HG02970 (cell line): Measurements from ENCODE around the gene ELFN2.

Experiments used
- ATAC-seq: cut with Tn5 transposase; IDR thresholded peaks from one replicate; pipeline ENCODE4 v1.9.1; 2021; ENCODE audit warnings: mild to moderate bottlenecking, moderate library complexity, moderate number of reproducible peaks; ENCODE audit not compliant: unreplicated experiment, low FRiP score

ELFN2 gene

GRCh38 chr22:37428649-37429586 lies 1.6 kb upstream of the ELFN2 start:
- ATAC-seq, result no peak

DNA sequence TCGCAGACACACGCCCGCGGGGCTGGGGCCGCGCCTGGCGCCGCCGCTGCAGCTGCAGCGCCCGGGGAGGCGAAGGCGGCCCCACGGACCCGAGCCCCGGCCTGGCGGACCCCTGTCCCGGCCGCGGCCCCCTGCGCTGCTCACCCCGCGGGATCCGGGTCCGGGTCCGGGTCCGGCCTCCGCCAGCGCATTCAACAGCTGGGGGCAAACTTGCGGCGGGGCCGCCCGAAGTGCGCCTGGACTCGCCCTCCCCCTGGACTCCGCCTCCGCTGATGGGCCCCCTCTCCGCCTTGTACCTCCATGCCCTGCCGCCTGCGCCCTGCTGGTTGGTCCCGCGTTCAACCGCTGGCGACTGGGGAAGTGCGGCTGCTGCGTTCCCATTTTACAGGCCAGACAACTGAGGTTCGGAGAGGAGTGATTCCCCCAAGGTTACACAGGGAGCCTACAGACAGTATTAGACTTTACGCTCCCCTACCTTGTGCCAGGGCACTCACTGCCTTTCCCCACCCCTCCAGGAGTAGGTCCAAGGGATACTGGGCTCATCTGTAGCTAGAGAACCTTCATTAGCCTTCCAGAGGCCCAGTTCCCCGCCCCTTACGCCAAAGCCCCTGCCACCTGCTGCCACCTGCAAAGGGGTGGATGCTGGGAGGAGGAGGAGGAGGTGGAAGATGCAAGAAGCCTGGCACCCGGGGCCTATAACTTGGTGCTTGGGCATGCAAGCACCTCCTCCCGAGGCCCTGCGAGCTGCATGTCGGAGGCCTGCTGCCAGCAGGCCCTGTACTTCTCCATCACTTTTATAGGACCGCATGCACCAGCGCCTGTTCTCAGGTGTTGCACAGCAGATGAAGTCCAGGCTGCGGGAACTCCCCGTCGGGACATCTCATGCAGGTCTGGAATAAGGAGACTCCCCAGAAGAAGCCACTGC lies 694 bp upstream of the ELFN2 start:
- no peak for ATAC-seq

DNA sequence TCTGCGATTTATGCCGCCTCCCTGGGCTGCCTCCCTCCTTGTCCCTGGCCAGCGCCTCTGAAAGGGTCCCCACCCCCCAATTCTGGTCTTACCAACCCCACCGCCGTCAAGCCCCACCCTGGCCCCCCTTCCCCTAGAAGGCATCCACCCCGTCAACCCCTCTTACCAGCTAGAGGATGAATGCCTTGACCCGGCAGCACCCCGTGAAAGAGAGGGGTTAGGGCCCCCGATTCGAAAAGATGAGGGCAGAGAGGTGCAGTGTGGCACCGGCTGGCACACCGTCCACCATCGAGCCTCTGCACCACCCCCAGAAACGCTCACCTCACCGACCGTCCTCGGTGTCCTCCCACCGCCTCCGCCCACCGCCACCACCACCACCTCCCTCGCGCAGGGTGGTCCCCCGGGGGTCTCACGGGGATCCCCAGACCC lies 559 bp downstream of the ELFN2 start:
- no peak for ATAC-seq

DNA sequence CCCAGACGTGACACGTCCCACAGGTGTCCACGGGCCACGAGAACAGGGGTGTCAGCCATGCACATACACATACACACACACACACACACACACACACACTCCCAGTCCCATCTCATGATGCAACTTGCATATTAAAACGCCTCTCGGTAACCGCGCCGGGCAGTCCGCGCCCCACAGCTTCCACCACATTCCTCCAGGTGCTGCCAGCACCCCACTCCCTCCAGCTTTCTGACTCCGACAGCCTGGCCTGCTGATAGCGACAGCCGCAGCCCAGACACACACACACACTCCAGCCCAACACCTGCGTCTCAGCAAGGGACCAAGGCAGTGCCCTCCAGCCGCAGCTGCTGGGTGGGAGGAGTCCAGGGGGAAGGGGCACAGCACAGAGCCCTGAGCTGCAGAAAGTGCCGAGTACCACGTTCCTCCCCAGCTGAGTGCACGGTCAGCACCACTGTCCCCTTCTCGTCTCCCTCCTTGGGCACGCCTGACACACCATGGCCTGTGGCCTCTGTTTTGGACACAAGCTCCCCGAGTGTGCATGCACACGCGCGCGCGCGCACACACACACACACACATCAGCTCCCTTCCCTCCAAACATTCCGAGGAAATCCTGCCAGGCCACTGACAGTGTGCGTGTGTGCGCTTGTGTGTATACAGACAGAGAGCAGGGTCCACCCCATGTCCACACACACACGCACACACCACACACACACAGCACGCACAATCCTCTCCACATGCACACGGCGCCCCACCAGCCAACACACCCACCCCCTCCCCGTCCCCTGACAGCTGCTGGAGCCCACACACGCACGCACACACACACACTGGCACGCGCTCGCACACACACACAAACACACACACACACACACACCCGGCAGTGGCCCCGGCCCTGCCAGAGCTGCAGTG lies 1.2 kb downstream of the ELFN2 start:
- ATAC-seq, result no peak

- no peak for ATAC-seq
Measured at GRCh38 chr22:37425369-37425768, 1.9 kb downstream of the ELFN2 start.

- no peak for ATAC-seq
Measured at GRCh38 chr22:37423283-37423682, 4.0 kb downstream of the ELFN2 start.

DNA sequence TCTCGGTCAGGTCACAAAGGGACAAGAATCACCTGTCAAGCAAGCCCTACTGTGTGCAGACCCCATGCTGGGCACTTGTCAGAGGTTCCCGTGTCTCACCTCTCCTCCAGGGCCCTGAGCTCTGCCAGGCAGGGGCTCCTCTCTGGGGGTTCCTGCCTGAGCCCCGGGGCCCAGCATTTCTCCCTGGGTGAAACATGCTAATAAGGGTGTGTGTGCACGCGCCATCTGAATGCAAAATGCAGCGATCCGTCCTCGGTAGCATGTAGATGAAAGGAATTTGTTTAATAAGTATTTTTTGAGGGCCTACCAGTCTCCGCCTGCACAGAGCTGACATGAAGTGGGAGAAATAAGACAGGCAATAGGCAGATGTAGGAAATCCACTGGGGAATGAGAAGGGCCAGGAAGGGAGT lies 5.8 kb downstream of the ELFN2 start:
- ATAC-seq, result no peak

DNA sequence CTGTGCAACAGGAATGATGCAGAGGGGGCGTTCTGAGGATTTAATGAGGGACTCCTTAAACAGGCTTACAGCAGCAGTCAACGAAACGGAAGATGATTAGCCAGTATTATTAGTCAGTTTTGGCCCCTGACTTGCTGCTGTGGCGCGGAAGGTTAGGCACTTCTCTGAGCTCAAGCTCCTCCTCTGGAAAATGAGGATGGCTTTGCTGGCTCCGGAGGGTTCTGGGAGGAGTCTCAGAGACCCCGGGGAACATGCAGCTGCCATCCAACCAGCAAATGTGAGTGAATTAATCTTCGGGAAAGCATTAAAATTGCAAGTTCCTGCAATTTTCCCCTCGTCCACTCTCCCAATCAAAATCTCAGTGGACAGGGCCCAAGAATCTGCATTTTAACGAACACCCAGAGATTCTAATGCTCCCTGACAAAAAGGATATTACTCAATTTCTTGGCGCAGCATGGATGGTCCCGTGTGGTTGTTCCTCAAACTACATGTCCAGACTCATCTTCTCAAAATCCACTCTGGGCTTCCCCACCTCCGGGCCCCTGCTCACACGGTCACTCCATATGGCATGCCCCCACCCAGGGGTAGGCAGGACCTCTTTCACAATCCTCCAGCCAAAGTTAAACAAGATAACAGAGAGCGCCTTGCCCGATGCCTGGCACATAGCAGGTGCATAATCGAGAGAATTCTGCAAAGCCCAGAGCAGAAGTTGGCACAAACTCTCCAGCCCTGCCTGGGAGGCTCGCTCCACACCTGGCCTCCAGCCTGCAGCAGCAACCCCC lies 6.4 kb downstream of the ELFN2 start:
- ATAC-seq, result no peak

DNA sequence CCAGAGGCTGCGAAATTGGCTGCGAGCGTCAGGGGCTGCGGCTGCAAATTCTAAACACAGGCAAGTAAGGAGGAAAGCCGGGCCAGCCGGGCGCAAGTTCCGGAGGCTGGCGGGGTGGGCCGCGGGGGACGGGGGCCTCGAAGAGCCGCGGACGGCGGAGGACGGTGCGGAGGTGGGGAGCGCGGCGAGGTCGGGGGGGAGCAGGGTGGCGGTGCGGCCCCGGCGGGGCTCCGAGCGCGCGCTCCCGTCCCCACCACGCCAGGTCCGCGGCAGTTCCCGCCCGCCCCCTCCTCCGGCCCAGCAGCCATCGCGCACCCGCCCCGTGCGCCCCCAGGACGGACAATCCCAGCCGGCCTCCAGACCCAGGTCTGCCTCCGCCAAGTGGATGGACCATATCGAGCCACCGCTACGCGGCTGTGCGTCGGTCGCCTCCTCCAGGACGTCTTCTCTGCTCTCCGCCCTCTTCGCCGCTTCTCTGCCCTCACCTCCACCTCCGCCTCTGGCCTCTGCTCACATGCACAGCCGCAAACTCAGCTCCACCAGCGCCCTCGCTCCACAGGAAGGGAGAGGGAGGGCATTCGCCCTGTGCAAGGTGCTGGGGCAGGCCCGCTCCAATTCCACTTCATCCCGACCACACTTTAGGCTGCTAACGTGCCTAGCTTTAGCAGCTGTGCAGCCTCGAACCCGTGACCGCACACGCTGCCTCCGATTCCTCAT lies 7.2 kb downstream of the ELFN2 start:
- no peak for ATAC-seq

DNA sequence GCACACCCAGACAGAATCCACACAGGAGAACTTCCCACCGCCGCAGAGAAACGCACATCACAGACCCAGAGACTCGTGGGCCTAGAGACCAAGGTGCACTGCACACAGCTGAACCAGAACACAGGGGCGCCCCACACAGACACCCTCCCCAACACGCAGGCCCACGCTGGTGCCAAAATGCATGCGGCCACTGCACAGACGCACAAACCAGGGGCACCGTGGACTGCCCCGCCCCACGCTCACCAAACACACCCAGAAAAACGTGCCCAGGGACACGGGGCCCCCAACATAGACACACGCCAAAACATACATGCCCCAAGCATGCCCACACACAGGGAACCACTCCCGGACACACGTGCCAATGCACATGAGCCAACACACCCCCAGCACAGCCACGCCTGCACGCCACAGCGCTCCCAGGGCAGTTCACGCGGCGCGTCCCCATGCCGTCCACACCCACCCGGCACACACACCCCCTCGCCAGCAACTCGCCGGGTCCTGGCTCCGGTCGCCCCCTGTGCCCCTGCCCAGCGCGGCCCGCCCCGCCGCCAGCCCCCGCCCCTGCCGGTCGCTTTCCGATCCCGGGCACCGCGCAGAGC lies 7.8 kb downstream of the ELFN2 start:
- no peak for ATAC-seq

- no peak for ATAC-seq
Measured at GRCh38 chr22:37418627-37419369, 8.5 kb downstream of the ELFN2 start.

DNA sequence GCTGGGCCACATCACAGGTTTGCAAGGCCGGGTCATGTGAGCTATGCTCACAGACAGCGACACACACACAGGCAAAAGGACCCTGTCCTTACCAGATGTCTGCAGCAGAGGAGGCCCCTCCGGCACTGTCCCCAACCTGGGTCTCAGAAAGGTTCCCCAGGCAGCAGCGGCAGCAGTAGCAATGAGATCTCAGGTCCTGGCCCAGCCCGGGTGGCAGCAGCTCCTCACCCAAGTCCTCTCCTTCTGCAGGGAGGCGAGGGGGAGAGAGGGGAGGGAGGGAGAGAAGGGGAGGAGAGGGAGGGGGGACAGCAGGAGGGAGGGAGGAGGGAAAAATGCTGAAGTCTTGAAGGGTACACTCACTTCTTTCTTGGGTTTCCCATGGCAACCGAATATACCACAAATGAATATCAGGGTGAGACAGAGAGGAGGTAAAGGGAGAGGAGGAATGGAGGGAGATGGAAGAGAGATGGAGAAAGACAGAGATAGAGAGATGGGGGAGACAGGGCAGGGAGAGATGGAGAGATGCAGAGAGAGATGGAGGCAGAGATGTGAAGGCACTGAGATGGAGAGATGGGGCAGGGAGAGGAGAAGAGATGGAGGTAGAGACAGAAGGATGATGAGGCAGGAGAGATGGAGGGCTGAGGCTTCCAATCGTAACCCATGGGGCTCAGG lies 9.5 kb downstream of the ELFN2 start:
- ATAC-seq, result no peak

- no peak for ATAC-seq
Measured at GRCh38 chr22:37417264-37417663, 10.0 kb downstream of the ELFN2 start.

DNA sequence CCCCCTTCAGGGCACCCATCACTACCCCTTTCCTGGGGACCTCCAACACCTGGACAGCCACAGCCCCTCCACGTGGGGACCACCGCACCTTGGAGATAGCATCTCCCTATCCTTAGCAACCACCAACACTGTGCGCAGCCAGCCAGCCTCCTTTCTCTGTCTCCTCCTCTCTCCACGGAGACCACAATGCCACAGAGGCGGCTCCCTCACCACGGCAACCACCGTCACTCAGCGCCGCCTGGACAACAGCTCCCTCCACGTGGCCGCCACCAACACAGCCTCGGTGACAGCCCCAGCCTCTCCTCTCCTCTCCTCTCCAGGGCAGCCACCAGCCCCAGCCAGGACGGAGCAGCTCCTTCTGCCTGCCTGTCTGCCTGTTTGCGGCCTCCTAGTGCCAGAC lies 10.5 kb downstream of the ELFN2 start:
- no peak for ATAC-seq

DNA sequence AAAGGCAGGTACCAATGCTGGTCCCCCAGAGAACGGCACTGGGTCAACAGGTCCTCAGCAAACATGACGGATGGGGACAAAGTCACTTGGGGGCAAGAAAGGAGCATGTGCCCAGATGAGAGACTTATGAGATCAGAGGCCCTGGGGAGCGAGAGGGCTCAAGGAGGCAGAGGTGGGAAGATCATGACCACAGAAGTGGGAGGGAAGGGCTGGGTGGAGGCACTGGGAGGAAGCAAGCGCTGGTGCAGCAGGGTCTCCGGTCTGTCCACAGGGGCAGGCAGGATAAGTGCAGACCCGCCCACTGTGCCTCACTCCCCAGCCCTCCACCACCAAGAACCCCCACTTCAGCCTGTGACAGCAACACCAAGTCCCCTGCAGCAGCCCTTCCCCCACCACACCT lies 10.9 kb downstream of the ELFN2 start:
- ATAC-seq, result no peak

DNA sequence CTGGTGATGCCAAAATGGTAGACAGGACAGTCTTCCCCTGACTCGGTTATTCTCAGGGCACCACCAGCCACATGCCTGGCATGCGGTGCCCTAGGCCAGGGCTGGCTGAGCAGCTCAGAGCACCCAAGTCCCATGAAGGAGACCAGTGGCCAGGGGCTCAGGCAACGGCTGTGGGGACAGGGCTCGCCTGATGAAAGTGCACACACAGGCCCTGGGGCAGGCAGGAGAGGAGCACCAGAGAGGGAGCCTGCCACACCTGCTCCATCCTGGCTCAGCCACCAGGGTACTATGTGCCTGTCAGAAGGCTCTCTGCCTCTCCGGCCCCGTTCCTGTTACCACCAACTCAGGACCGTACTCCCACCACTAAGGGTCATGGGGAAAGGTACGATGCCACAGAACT lies 12.1 kb downstream of the ELFN2 start:
- ATAC-seq, result no peak

DNA sequence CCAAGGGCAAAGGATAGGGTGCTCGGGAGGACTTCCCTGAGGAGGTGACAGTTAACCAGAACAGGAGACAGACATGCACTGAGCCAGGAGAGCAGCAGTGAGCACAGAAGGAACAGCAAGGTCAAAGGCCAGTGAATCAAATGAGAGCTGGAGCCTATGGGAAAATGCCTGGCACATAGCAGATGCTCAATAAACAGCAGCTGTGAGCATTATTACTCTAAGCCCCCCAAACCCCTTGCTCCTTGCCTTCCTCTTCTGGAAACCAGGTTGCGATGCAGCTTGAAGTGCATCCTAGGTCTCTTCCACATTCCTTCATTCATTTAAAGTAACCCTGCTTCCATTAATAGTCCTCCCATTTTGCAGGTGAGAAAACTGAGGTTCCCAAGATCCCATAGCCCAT lies 13.0 kb downstream of the ELFN2 start:
- ATAC-seq, result no peak
